Measurements from ENCODE around the gene SELENOH. TPM values are rescaled to one million over a fixed set of nuclear protein-coding genes. Genes with fewer than 3 reads are reported as not detected.
A peak's percentile ranks its signal among the peaks of the same experiment; 100 is the strongest.

Gene SELENOH
- total and polyA plus RNA-seq, 7 experiments from 2014 or later = 93.6 to 382 (median 130) TPM

DNA sequence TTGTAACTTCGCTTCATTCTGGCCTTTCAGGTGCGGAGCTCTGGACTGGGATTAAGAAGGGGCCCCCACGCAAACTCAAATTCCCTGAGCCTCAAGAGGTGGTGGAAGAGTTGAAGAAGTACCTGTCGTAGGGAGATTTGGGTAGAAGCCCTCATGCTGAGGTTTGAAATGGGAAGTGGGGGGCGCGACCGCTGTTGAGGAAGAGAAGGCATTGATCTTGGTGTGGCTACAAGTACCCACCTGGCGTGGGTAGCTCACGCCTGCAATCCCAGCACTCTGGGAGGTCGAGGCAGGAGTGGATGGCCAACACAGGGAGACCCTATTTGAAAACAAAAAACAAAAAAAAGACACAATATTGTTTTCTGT is 779 bp downstream of the SELENOH start:
- Mint-ChIP-seq H3K36me3 (peaks cover 4 to 45% (median 18%) of the 10 kb centered on the region in 5 donors), H3K4me1 (peaks cover 12 to 54% (median 47%) of the 10 kb centered on the region in 7 donors), H3K27me3 (no peaks in the 10 kb centered on the region), H3K27ac (peak overlapping the region; percentile 97 to 100 (median 98)), H3K4me3 (peak overlapping the region; percentile 90 to 100 (median 99)), H3K9me3 (peaks cover 0 to 4% (median 0%) of the 10 kb centered on the region in 11 donors)
- Histone ChIP-seq H3K27me3 (ENCODE audit: control insufficient read depth in 2 of 2, insufficient read depth in 2 of 2, low read length in 2 of 2) (no peaks in the 10 kb centered on the region), H3K27ac (ENCODE audit: low read depth, low read length) (peak overlapping the region; percentile 93), H3K4me1 (ENCODE audit: control insufficient read depth in 2 of 2, insufficient read depth in 2 of 2, low read length in 2 of 2) (peaks cover 16 to 23% of the 10 kb centered on the region in 2 donors), H3K36me3 (ENCODE audit: control insufficient read depth in 2 of 3, insufficient read depth in 3 of 3, low read length in 3 of 3) (peaks cover 0 to 56% (median 5%) of the 10 kb centered on the region in 3 experiments), H3K4me3 (ENCODE audit: low read length) (peak overlapping the region; percentile 86), H3K9me3 (ENCODE audit: control insufficient read depth in 2 of 3, low read length in 3 of 3) (no peaks in the 10 kb centered on the region)
- ChIA-PET POLR2A (interaction anchor here (0.6 to 4.0 kb wide), 25 partner anchors 10 to 901 kb away, joined by 3 to 26 read pairs (median 5); partner anchors contain the start of genes BTBD18, LPXN, MED19 and SSRP1), CTCF (interaction anchor here (2.2 kb wide), 1 partner anchor 58 kb away, joined by 16 read pairs; no protein-coding TSS in a partner anchor)
- DNase-seq = no peak
- ATAC-seq = no peak
- intact Hi-C loops (cut with micrococcal nuclease) = loop anchor here in 1 of 2 donors (10.0 kb wide), 1 partner anchor 1313 kb away; no protein-coding TSS in a partner anchor

DNA sequence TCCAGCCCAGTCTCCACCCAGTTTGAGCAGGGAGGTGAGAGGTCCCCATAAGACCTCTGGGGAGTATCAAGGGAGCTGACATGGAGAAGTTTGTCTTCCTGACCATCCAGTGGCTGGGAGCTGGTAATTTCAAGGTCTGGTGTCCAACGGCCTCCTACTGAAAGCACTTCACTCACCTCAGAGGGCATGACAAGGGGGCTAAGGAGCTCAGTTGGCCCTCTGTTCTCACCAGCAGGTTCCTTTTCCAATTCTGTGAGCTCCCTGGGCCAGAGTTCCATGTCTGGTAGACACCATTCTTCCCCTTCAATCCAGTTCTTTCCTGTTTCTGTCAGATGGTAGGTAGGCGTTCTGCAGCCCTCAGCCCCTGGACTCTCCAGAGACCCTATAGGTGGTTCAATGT is 3.1 kb downstream of the SELENOH start:
- Mint-ChIP-seq H3K36me3 (peaks cover 4 to 37% (median 18%) of the 10 kb centered on the region in 5 donors), H3K4me3 (peak overlapping the region in 8 of 10 donors; percentile 31 to 70 (median 52)), H3K4me1 (peaks cover 12 to 62% (median 55%) of the 10 kb centered on the region in 7 donors), H3K27ac (peak overlapping the region; percentile 3 to 97 (median 60)), H3K9me3 (peaks cover 0 to 4% (median 0%) of the 10 kb centered on the region in 11 donors), H3K27me3 (no peaks in the 10 kb centered on the region)
- ChIA-PET CTCF (interaction anchor here (1.1 to 2.5 kb wide), 2 partner anchors 12 to 56 kb away, joined by 5 to 12 read pairs; no protein-coding TSS in a partner anchor), POLR2A (interaction anchor here (0.7 to 4.0 kb wide), 3 partner anchors 12 to 56 kb away, joined by 3 to 26 read pairs (median 4); no protein-coding TSS in a partner anchor)
- Histone ChIP-seq H3K36me3 (ENCODE audit: control insufficient read depth in 2 of 3, insufficient read depth in 3 of 3, low read length in 3 of 3) (peaks cover 0 to 41% (median 5%) of the 10 kb centered on the region in 3 experiments), H3K4me1 (ENCODE audit: control insufficient read depth in 2 of 2, insufficient read depth in 2 of 2, low read length in 2 of 2) (peaks cover 16 to 23% of the 10 kb centered on the region in 2 donors), H3K27me3 (ENCODE audit: control insufficient read depth in 2 of 2, insufficient read depth in 2 of 2, low read length in 2 of 2) (no peaks in the 10 kb centered on the region), H3K4me3 (ENCODE audit: low read length) (no peak overlapping the region), H3K27ac (ENCODE audit: low read depth, low read length) (peak overlapping the region; percentile 31), H3K9me3 (ENCODE audit: control insufficient read depth in 2 of 3, low read length in 3 of 3) (no peaks in the 10 kb centered on the region)
- no peak for ATAC-seq
- DNase-seq = no peak
- intact Hi-C loops (cut with micrococcal nuclease) = loop anchor here in 1 of 2 donors (10.0 kb wide), 1 partner anchor 1310 kb away; no protein-coding TSS in a partner anchor

DNA sequence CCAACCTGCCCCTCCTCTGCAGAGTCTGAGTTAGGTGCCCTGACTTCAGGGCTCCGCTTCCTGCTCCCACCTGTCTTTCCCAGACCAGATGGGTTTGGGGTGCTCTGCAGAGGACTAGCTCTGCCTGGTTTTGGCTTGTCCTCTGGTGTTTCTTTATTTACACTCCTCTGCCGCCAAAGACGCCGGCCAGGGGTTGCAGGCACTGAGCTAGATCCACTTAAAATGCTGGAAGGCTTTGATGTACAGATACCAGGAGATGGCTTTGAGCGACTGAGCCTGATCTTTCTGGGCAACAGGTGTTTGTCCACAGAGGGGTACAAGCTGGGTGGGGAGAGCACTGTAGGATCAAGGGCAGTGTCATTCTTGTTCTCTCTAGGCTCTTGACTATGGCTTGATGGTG is 3.9 kb downstream of the SELENOH start:
- POLR2A ChIA-PET = interaction anchor here (0.6 to 1.0 kb wide), 2 partner anchors 62 to 92 kb away, joined by 3 to 4 read pairs; no protein-coding TSS in a partner anchor
- Histone ChIP-seq H3K27me3 (ENCODE audit: control insufficient read depth in 2 of 2, insufficient read depth in 2 of 2, low read length in 2 of 2) (no peaks in the 10 kb centered on the region), H3K4me1 (ENCODE audit: control insufficient read depth in 2 of 2, insufficient read depth in 2 of 2, low read length in 2 of 2) (peaks cover 16 to 23% of the 10 kb centered on the region in 2 donors), H3K36me3 (ENCODE audit: control insufficient read depth in 2 of 3, insufficient read depth in 3 of 3, low read length in 3 of 3) (peaks cover 0 to 42% (median 5%) of the 10 kb centered on the region in 3 experiments), H3K27ac (ENCODE audit: low read depth, low read length) (no peak overlapping the region), H3K9me3 (ENCODE audit: control insufficient read depth in 2 of 3, low read length in 3 of 3) (no peaks in the 10 kb centered on the region), H3K4me3 (ENCODE audit: low read length) (no peak overlapping the region)
- Mint-ChIP-seq H3K27ac (peak overlapping the region; percentile 0 to 97 (median 65)), H3K4me1 (peaks cover 12 to 62% (median 55%) of the 10 kb centered on the region in 7 donors), H3K4me3 (peak overlapping the region in 2 of 10 donors; percentile 7 to 33), H3K36me3 (peaks cover 4 to 37% (median 18%) of the 10 kb centered on the region in 5 donors), H3K27me3 (no peaks in the 10 kb centered on the region), H3K9me3 (peaks cover 0 to 4% (median 0%) of the 10 kb centered on the region in 11 donors)
- CTCF ChIA-PET = interaction anchor here (2.5 kb wide), 1 partner anchor 55 kb away, joined by 12 read pairs; no protein-coding TSS in a partner anchor
- intact Hi-C loops (cut with micrococcal nuclease) = loop anchor here in 1 of 2 donors (10.0 kb wide), 1 partner anchor 1310 kb away; no protein-coding TSS in a partner anchor
- DNase-seq (no peak), ATAC-seq (no peak)

DNA sequence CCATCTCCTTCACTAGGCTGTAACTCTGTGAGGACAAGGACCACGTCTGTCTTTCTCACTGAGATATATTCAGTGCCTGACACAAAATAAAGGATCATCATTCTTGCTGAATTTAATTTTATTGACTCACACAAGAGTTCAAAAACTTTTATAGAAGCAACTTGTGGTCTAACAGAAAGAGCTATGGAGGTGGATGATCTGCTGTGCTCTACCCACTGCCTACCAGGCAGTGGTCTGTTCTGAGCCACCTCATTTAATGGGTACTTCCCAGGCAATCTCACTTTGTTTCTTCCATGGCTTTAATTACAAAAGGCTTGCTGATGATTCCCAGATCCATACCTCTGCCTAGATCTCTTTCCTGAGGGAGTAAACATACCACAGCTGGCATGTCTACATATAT is 5.6 kb downstream of the SELENOH start:
- Histone ChIP-seq H3K9me3 (ENCODE audit: control insufficient read depth in 2 of 3, low read length in 3 of 3) (no peaks in the 10 kb centered on the region), H3K4me1 (ENCODE audit: control insufficient read depth in 2 of 2, insufficient read depth in 2 of 2, low read length in 2 of 2) (peaks cover 11 to 20% of the 10 kb centered on the region in 2 donors), H3K4me3 (ENCODE audit: low read length) (no peak overlapping the region), H3K36me3 (ENCODE audit: control insufficient read depth in 2 of 3, insufficient read depth in 3 of 3, low read length in 3 of 3) (peaks cover 0 to 36% (median 5%) of the 10 kb centered on the region in 3 experiments), H3K27me3 (ENCODE audit: control insufficient read depth in 2 of 2, insufficient read depth in 2 of 2, low read length in 2 of 2) (no peaks in the 10 kb centered on the region), H3K27ac (ENCODE audit: low read depth, low read length) (no peak overlapping the region)
- no peak for ATAC-seq
- Mint-ChIP-seq H3K4me1 (peaks cover 14 to 57% (median 47%) of the 10 kb centered on the region in 7 donors), H3K27ac (peak overlapping the region; percentile 25 to 87 (median 73)), H3K9me3 (peaks cover 0 to 2% (median 0%) of the 10 kb centered on the region in 11 donors), H3K4me3 (no peak overlapping the region), H3K36me3 (peaks cover 2 to 40% (median 15%) of the 10 kb centered on the region in 5 donors), H3K27me3 (no peaks in the 10 kb centered on the region)
- ChIA-PET POLR2A (interaction anchor here (0.6 kb wide), 1 partner anchor 46 kb away, joined by 4 read pairs; no protein-coding TSS in a partner anchor), CTCF (interaction anchor here (2.3 kb wide), 1 partner anchor 54 kb away, joined by 14 read pairs; no protein-coding TSS in a partner anchor)
- intact Hi-C loops (cut with micrococcal nuclease) = loop anchor here in 1 of 2 donors (10.0 kb wide), 1 partner anchor 1308 kb away; no protein-coding TSS in a partner anchor
- DNase-seq = no peak

DNA sequence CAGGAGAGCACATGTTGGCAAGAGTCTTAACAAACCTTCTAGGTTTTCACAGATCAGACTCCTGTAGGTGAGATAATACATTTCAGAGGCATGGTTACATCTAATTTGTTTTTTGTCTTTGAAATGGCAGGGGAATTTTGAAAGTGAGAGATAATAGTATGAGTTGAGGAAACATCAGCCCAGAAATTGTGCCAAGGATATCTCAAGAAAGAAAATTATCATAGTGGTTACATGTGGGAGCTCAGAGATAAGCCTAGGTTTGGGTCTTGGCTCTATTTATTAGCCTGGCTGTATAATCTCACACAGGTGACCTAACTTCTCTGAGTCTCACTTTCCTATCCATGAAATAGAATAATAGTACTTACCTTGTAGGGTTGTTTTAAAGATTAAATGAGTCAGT is 9.9 kb downstream of the SELENOH start:
- H3K4me1 ChIP-seq (ENCODE audit: control insufficient read depth in 2 of 2, insufficient read depth in 2 of 2, low read length in 2 of 2) = peaks cover 0 to 3% of the 10 kb centered on the region in 2 donors
- H3K27me3 ChIP-seq (ENCODE audit: control insufficient read depth in 2 of 2, insufficient read depth in 2 of 2, low read length in 2 of 2) = no peaks in the 10 kb centered on the region
- no peak for ATAC-seq
- no peaks in the 10 kb centered on the region for H3K9me3 Mint-ChIP-seq
- no peaks in the 10 kb centered on the region for H3K9me3 ChIP-seq (ENCODE audit: control insufficient read depth in 2 of 3, low read length in 3 of 3)
- POLR2A ChIA-PET = interaction anchor here (0.6 to 1.8 kb wide), 3 partner anchors 10 to 50 kb away, joined by 3 to 7 read pairs (median 6); partner anchors contain the start of gene SELENOH
- peaks cover 2 to 28% (median 22%) of the 10 kb centered on the region in 7 donors for H3K4me1 Mint-ChIP-seq
- no peak overlapping the region for H3K4me3 Mint-ChIP-seq
- CTCF ChIA-PET = interaction anchor here (0.6 to 3.5 kb wide), 3 partner anchors 49 to 1443 kb away, joined by 3 to 30 read pairs (median 3); no protein-coding TSS in a partner anchor
- intact Hi-C loops (cut with micrococcal nuclease) = loop anchor here (1.0 kb wide), 1 partner anchor 49 kb away; no protein-coding TSS in a partner anchor
- H3K36me3 ChIP-seq (ENCODE audit: control insufficient read depth in 2 of 3, insufficient read depth in 3 of 3, low read length in 3 of 3) = peaks cover 0 to 4% (median 0%) of the 10 kb centered on the region in 3 experiments
- peak overlapping the region in 7 of 9 donors; percentile 51 to 81 (median 69) for H3K27ac Mint-ChIP-seq
- H3K27ac ChIP-seq (ENCODE audit: low read depth, low read length) = no peak overlapping the region
- peaks cover 0 to 11% (median 9%) of the 10 kb centered on the region in 5 donors for H3K36me3 Mint-ChIP-seq
- DNase-seq = no peak
- H3K27me3 Mint-ChIP-seq = no peaks in the 10 kb centered on the region
- no peak overlapping the region for H3K4me3 ChIP-seq (ENCODE audit: low read length)

DNA sequence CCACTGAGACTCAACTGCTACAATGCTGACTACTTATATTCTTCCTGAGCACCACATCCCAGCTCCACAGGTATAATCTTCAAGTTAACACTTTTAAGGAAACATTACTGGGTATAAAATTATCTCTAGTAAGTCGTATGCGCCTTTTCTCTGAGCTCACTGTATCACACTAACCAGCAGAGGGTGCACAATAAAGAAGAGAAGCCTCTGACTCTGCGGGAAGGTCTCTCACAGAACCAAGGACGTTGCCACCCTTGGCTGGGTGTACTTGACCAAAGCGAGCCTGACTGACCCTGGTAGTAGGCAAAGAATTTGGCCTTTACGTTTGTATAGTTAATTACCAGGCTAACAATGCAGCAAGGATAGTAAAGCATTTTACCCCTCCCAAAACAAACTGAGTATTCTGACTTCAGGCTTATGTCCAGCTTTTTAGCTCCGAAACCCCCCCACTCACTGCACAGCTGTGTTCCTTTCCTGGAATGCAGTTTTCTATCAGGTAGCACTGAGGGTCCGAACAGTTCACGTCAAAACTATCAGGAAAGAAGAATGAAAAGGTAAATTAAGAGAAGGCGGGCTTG is 10.5 kb downstream of the SELENOH start, which contains the start of gene BTBD18:
BTBD18 (minus strand) TSS at position 144 of the 578 bp plus-strand sequence. CDS start 631 bp downstream, outside the sequence.
- H3K9me3 Mint-ChIP-seq = no peaks in the 10 kb centered on the region
- ATAC-seq (peak; percentile 59), DNase-seq (peak in 3 of 9 donors; percentile 9 to 17 (median 14))
- peaks cover 0 to 4% (median 0%) of the 10 kb centered on the region in 3 experiments for H3K36me3 ChIP-seq (ENCODE audit: control insufficient read depth in 2 of 3, insufficient read depth in 3 of 3, low read length in 3 of 3)
- no peak within 1 kb of the TSS for H3K27ac ChIP-seq (ENCODE audit: low read depth, low read length)
- H3K4me3 ChIP-seq (ENCODE audit: low read length) = no peak within 1 kb of the TSS
- intact Hi-C loops (cut with micrococcal nuclease) = loop anchor here (1.0 kb wide), 1 partner anchor 49 kb away; no protein-coding TSS in a partner anchor
- H3K4me1 ChIP-seq (ENCODE audit: control insufficient read depth in 2 of 2, insufficient read depth in 2 of 2, low read length in 2 of 2) = peaks cover 0 to 3% of the 10 kb centered on the region in 2 donors
- H3K9me3 ChIP-seq (ENCODE audit: control insufficient read depth in 2 of 3, low read length in 3 of 3) = no peaks in the 10 kb centered on the region
- H3K27me3 ChIP-seq (ENCODE audit: control insufficient read depth in 2 of 2, insufficient read depth in 2 of 2, low read length in 2 of 2) = no peaks in the 10 kb centered on the region
- no peak within 1 kb of the TSS for H3K4me3 Mint-ChIP-seq
- ChIA-PET POLR2A (interaction anchor here (0.6 to 1.8 kb wide), 6 partner anchors 10 to 772 kb away, joined by 3 to 7 read pairs (median 5); partner anchors contain the start of gene SELENOH), CTCF (interaction anchor here (0.6 to 3.5 kb wide), 3 partner anchors 49 to 1442 kb away, joined by 3 to 30 read pairs (median 3); no protein-coding TSS in a partner anchor)
- peak within 1 kb of the TSS in 8 of 9 donors; percentile 48 to 86 (median 67) for H3K27ac Mint-ChIP-seq
- no peaks in the 10 kb centered on the region for H3K27me3 Mint-ChIP-seq
- H3K36me3 Mint-ChIP-seq = peaks cover 0 to 11% (median 9%) of the 10 kb centered on the region in 5 donors
- peaks cover 2 to 27% (median 24%) of the 10 kb centered on the region in 7 donors for H3K4me1 Mint-ChIP-seq

Data from naive thymus-derived CD4-positive, alpha-beta T cell (primary cell).